ENCODE results near the gene IL1B.

GRCh38 chr2:112827604-112828185, 8.9 kb downstream of the IL1B start:
- TF ChIP-seq, protein P1, sequence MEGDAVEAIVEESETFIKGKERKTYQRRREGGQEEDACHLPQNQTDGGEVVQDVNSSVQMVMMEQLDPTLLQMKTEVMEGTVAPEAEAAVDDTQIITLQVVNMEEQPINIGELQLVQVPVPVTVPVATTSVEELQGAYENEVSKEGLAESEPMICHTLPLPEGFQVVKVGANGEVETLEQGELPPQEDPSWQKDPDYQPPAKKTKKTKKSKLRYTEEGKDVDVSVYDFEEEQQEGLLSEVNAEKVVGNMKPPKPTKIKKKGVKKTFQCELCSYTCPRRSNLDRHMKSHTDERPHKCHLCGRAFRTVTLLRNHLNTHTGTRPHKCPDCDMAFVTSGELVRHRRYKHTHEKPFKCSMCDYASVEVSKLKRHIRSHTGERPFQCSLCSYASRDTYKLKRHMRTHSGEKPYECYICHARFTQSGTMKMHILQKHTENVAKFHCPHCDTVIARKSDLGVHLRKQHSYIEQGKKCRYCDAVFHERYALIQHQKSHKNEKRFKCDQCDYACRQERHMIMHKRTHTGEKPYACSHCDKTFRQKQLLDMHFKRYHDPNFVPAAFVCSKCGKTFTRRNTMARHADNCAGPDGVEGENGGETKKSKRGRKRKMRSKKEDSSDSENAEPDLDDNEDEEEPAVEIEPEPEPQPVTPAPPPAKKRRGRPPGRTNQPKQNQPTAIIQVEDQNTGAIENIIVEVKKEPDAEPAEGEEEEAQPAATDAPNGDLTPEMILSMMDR (conservative IDR thresholded peaks at IDR 0.05; ENCODE audit: low read length) = no peak
- no peak for TF ChIP-seq EZH2phosphoT487 (IDR thresholded peaks at IDR 0.05; ENCODE audit: borderline replicate concordance, low read depth, low read length)
